ENCODE measurements around the gene PHLDB2.

DNA sequence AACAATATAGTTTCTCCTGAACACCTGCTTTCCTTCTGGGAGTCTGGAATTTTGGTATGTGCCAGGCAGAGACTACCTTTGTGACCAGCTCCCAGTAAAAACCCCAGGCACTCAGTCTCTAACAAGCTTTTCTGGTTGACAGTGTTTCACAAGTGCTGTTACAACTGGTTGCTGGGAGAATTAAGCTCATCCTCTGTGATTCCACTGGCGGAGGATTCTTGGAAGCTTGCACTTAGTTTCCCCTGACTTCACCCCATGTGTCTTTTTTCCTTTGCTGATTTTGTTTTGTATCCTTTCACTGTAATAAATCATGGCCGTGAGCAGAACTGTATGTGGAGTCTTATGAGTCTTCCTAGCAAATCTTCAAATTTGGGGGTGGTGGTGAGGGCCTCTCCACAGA is 134.0 kb downstream of the PHLDB2 start:
- TF ChIP-seq, protein P1, sequence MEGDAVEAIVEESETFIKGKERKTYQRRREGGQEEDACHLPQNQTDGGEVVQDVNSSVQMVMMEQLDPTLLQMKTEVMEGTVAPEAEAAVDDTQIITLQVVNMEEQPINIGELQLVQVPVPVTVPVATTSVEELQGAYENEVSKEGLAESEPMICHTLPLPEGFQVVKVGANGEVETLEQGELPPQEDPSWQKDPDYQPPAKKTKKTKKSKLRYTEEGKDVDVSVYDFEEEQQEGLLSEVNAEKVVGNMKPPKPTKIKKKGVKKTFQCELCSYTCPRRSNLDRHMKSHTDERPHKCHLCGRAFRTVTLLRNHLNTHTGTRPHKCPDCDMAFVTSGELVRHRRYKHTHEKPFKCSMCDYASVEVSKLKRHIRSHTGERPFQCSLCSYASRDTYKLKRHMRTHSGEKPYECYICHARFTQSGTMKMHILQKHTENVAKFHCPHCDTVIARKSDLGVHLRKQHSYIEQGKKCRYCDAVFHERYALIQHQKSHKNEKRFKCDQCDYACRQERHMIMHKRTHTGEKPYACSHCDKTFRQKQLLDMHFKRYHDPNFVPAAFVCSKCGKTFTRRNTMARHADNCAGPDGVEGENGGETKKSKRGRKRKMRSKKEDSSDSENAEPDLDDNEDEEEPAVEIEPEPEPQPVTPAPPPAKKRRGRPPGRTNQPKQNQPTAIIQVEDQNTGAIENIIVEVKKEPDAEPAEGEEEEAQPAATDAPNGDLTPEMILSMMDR (IDR thresholded peaks at IDR 0.05; ENCODE audit: insufficient read depth, low read depth, low read length), result no peak
- TF ChIP-seq EZH2 (IDR thresholded peaks at IDR 0.05; ENCODE audit: insufficient read depth, low read length), result no peak
